Gastrocnemius medialis (tissue), 4 donors: ENCODE results near the gene AMHR2. TPM values are rescaled to one million over a fixed set of nuclear protein-coding genes. Genes with fewer than 3 reads are reported as not detected.
"Not testable (repeated sequence)": the region's sequence is repeated elsewhere in the genome, so short reads cannot be mapped to it uniquely, and the experiment has no call there.

ENCODE experiments used
- ATAC-seq, 2 donors: fragments of 150-250 bp; one replicate each; pipeline ENCODE4 v1.9.1; 2016
- DNase-seq, 2 donors: peaks; one replicate each; pipeline ENCODE4 v3.0.0-alpha.2; 2019
- H3K27ac ChIP-seq, 4 donors: fragments of 200-600 bp; sonication (generic); 1 replicate in 1 of 4; 2 replicates in 3 of 4; pipeline ENCODE4 v1.5.1; 2016 to 2018; ENCODE audit warnings: mild to moderate bottlenecking in 2 of 4, moderate library complexity in 1 of 4
- H3K27me3 ChIP-seq, 3 donors: fragments of 200-600 bp; sonication (generic) in 2 of 3; 1 replicate in 1 of 3; 2 replicates in 2 of 3; pipeline versions ENCODE4 v1.5.1 to v1.6.0; 2016 to 2019; ENCODE audit warnings: mild to moderate bottlenecking in 1 of 3, moderate library complexity in 1 of 3
- H3K36me3 ChIP-seq, 2 donors: fragments of 200-600 bp; sonication (generic) in 1 of 2; one replicate each; pipeline ENCODE4 v1.5.1; 2017 to 2018
- H3K4me1 ChIP-seq, 2 donors: fragments of 200-600 bp; sonication (generic) in 1 of 2; one replicate each; pipeline ENCODE4 v1.5.1; 2016 to 2017; ENCODE audit warnings: mild to moderate bottlenecking in 2 of 2
- H3K4me3 ChIP-seq, 4 donors: fragments of 200-600 bp; sonication (generic) in 3 of 4; 1 replicate in 1 of 4; 2 replicates in 3 of 4; pipeline ENCODE4 v1.5.1; 2016 to 2019; ENCODE audit warnings: mild to moderate bottlenecking in 2 of 4
- H3K9me3 ChIP-seq, 3 donors: fragments of 200-600 bp; sonication (generic) in 2 of 3; 1 replicate in 1 of 3; 2 replicates in 2 of 3; pipeline ENCODE4 v1.5.1; 2016 to 2019
- POLR2A ChIP-seq, 2 donors: fragments of 450-650 bp; IDR thresholded peaks; one replicate each; pipeline ENCODE4 v1.6.1; 2017; ENCODE audit warnings: antibody characterized with exemption in 2 of 2, mild to moderate bottlenecking in 2 of 2, moderate library complexity in 2 of 2
- in situ Hi-C, 4 donors: fragments of 200-750 bp; cut with MboI; loops; one replicate each; pipeline versions ENCODE4 v1.15.0 to v1.8.0; 2017; ENCODE audit warnings: low sequenced_read_pairs in 4 of 4
- intact Hi-C: fragments of 100-400 bp; cut with DNase I; formaldehyde crosslinking; loops from one replicate; pipeline ENCODE4 v1.15.1; 2023; ENCODE audit warnings: low total_unique reads
- total RNA-seq, 4 donors: library from RNA; depleted of rRNA; stranded (reverse); fragments of >200 nt; gene quantifications; one replicate each; pipeline versions ENCODE4 v1.1.0 to v1.2.3, GENCODE V29; 2016
- TF ChIP-seq, protein P1 (sequence below), 5 experiments: fragments of 450-650 bp in 3 of 5; fragments of 200-600 bp in 2 of 5; sonication (generic) in 2 of 5; IDR thresholded peaks in 4 of 5; conservative IDR thresholded peaks in 1 of 5; 1 replicate in 4 of 5; 2 replicates in 1 of 5; pipeline ENCODE4 v1.5.1; 2016 to 2019; ENCODE audit warnings: antibody characterized with exemption in 5 of 5, mild to moderate bottlenecking in 3 of 5, moderate library complexity in 3 of 5

Gene AMHR2
- total RNA-seq, 4 donors from 2014 or later: 1.0 to 1.4 TPM; not detected in 2

DNA sequence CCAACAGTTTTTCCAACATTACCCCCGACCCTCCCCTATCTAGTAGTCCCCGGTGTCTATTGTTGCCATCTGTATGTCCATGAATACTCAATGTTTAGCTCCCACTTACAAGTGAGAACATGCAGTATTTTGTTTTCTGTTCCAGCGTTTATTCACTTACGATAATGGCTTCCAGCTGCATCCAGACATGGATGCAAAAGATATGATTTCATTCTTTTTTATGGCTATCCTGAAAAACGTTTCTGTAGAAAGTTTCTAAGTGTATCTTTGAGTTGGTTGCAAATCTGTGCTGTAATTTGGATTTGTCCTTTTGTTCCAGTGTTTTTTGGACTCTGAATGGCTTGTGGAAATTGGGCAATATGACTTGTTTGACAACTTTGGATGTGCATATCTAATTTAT, 31.9 kb upstream of the AMHR2 start:
- H3K27me3 ChIP-seq: no peaks in the 10 kb centered on the region
- intact Hi-C loops (no loop called here), in situ Hi-C loops (no loop called here)
- H3K9me3 ChIP-seq: no peaks in the 10 kb centered on the region
- H3K4me1 ChIP-seq: peaks cover 46 to 52% of the 10 kb centered on the region in 2 donors
- TF ChIP-seq POLR2A (IDR thresholded peaks at IDR 0.05): no peak
- TF ChIP-seq, protein P1, sequence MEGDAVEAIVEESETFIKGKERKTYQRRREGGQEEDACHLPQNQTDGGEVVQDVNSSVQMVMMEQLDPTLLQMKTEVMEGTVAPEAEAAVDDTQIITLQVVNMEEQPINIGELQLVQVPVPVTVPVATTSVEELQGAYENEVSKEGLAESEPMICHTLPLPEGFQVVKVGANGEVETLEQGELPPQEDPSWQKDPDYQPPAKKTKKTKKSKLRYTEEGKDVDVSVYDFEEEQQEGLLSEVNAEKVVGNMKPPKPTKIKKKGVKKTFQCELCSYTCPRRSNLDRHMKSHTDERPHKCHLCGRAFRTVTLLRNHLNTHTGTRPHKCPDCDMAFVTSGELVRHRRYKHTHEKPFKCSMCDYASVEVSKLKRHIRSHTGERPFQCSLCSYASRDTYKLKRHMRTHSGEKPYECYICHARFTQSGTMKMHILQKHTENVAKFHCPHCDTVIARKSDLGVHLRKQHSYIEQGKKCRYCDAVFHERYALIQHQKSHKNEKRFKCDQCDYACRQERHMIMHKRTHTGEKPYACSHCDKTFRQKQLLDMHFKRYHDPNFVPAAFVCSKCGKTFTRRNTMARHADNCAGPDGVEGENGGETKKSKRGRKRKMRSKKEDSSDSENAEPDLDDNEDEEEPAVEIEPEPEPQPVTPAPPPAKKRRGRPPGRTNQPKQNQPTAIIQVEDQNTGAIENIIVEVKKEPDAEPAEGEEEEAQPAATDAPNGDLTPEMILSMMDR (IDR thresholded peaks at IDR 0.05 in 4 of 5, conservative IDR thresholded peaks at IDR 0.05 in 1 of 5): no peak
- H3K27ac ChIP-seq: peak overlapping the region; percentile 61 to 76 (median 72)
- ATAC-seq (no peak), DNase-seq (no peak)
- no peak overlapping the region for H3K4me3 ChIP-seq
- H3K36me3 ChIP-seq: peaks cover 0 to 12% of the 10 kb centered on the region in 2 donors

DNA sequence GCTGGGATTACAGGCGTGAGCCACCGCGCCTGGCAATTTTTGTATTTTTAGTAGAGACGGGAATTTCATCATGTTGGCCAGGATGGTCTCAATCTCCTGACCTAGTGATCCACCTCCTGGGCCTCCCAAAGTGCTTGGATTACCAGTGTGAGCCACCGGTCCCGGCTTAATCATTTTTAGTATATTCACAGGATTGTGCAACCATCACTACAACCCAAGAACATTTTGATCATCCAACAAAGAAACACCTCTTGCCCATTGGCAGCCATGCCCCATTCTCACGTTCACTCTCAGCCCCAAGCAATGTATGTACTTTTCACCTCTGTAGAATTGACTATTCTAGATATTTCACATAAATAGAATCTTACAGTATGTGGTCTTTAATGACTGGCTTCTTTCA, 23.8 kb upstream of the AMHR2 start:
- ATAC-seq (peak; percentile 69 to 92), DNase-seq (peak; percentile 14 to 30)
- peaks cover 0 to 7% of the 10 kb centered on the region in 2 donors for H3K36me3 ChIP-seq
- intact Hi-C loops (no loop called here), in situ Hi-C loops (no loop called here)
- no peaks in the 10 kb centered on the region for H3K9me3 ChIP-seq
- TF ChIP-seq, protein P1 (IDR thresholded peaks at IDR 0.05 in 4 of 5, conservative IDR thresholded peaks at IDR 0.05 in 1 of 5): no peak
- no peak for TF ChIP-seq POLR2A (IDR thresholded peaks at IDR 0.05)
- peak overlapping the region in 3 of 4 donors; percentile 37 to 65 (median 57) for H3K27ac ChIP-seq
- no peaks in the 10 kb centered on the region for H3K27me3 ChIP-seq
- H3K4me3 ChIP-seq: no peak overlapping the region
- peaks cover 3 to 14% of the 10 kb centered on the region in 2 donors for H3K4me1 ChIP-seq

DNA sequence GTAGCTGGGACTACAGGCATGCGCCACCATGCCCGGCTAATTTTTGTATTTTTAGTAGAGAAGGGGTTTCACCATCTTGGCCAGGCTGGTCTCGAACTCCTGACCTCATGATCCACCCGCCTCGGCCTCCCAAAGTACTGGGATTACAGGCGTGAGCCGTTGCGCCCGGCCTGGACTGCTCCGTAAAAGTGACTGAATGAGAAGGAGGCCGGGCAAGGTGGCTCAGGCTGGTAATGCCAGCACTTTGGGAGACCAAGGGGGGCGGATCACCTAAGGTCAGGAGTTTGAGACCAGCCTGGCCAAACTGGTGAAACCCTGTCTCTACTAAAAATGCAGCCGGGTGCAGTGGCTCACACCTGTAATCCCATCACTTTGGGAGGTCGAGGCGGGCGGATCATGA, 21.3 kb upstream of the AMHR2 start:
- H3K36me3 ChIP-seq: peaks cover 0 to 12% of the 10 kb centered on the region in 2 donors
- H3K27ac ChIP-seq, H3K27me3 ChIP-seq, in situ Hi-C loops, H3K9me3 ChIP-seq, DNase-seq, H3K4me3 ChIP-seq, ATAC-seq: not testable (repeated sequence)
- H3K4me1 ChIP-seq: peaks cover 3 to 13% of the 10 kb centered on the region in 2 donors
- intact Hi-C loops: loop anchor here (1.0 kb wide), 1 partner anchor 21 kb away; the partner anchor contains the start of gene AMHR2

DNA sequence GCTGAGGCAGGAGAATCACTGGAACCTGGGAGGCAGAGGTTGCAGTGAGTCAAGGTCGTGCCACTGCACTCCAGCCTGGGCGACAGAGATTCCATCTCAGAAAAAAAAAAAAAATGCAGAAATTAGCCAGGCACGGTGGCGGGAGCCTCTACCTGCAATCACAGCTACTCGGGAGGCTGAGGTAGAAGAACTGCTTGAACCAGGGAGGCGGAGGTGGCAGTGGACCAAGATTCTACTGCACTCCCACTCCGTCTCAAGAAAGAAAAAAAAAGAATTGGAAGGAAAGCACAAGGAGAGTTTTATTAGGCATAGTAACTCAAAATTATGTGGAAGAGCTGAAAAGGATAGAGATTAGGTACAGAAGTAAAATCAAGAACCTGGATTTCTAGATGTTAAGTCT, 20.8 kb upstream of the AMHR2 start:
- TF ChIP-seq, protein P1 (IDR thresholded peaks at IDR 0.05 in 4 of 5, conservative IDR thresholded peaks at IDR 0.05 in 1 of 5): no peak
- TF ChIP-seq POLR2A (IDR thresholded peaks at IDR 0.05): no peak
- DNase-seq (no peak), ATAC-seq (no peak)
- no peaks in the 10 kb centered on the region for H3K27me3 ChIP-seq
- H3K27ac ChIP-seq: no peak overlapping the region
- in situ Hi-C loops (no loop called here), intact Hi-C loops (loop anchor here (1.0 kb wide), 1 partner anchor 20 kb away; the partner anchor contains the start of gene AMHR2)
- peaks cover 0 to 18% of the 10 kb centered on the region in 2 donors for H3K36me3 ChIP-seq
- peaks cover under 1 to 7% of the 10 kb centered on the region in 2 donors for H3K4me1 ChIP-seq
- H3K4me3 ChIP-seq: no peak overlapping the region
- no peaks in the 10 kb centered on the region for H3K9me3 ChIP-seq

DNA sequence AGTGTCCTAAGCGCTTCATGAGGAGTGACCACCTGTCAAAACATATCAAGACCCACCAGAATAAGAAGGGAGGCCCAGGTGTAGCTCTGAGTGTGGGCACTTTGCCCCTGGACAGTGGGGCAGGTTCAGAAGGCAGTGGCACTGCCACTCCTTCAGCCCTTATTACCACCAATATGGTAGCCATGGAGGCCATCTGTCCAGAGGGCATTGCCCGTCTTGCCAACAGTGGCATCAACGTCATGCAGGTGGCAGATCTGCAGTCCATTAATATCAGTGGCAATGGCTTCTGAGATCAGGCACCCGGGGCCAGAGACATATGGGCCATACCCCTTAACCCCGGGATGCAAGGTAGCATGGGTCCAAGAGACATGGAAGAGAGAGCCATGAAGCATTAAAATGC, 12.7 kb upstream of the AMHR2 start:
- Histone ChIP-seq H3K4me1 (no peaks in the 10 kb centered on the region), H3K36me3 (peaks cover 0 to 83% of the 10 kb centered on the region in 2 donors)
- no peak for ATAC-seq

More for the DNA sequence above, 12.7 kb upstream of the AMHR2 start:
- TF ChIP-seq POLR2A (IDR thresholded peaks at IDR 0.05): no peak
- TF ChIP-seq, protein P1 (IDR thresholded peaks at IDR 0.05 in 4 of 5, conservative IDR thresholded peaks at IDR 0.05 in 1 of 5): no peak
- Histone ChIP-seq H3K4me3 (no peak overlapping the region), H3K27me3 (no peaks in the 10 kb centered on the region), H3K9me3 (no peaks in the 10 kb centered on the region), H3K27ac (no peak overlapping the region)
- in situ Hi-C loops: no loop called here
- DNase-seq: no peak
- intact Hi-C loops: no loop called here
